Upper lobe of left lung (tissue), 4 donors: ENCODE results near the gene PREX1.

ENCODE experiments used
- EP300 ChIP-seq, 4 donors: sonication (generic); formaldehyde crosslinking; IDR thresholded peaks; one replicate each; pipeline ENCODE4 v1.5.1; 2017; ENCODE audit warnings: antibody characterized with exemption in 4 of 4, control low read depth in 2 of 4
- POLR2A ChIP-seq, 4 donors: fragments of 450-650 bp; IDR thresholded peaks; one replicate each; pipeline ENCODE4 v1.5.1; 2016 to 2017; ENCODE audit warnings: antibody characterized with exemption in 4 of 4, mild to moderate bottlenecking in 2 of 4
- POLR2AphosphoS5 ChIP-seq, 2 donors: sonication (generic); formaldehyde crosslinking; IDR thresholded peaks; one replicate each; pipeline ENCODE4 v1.5.1; 2017; ENCODE audit warnings: antibody characterized with exemption in 2 of 2

DNA sequence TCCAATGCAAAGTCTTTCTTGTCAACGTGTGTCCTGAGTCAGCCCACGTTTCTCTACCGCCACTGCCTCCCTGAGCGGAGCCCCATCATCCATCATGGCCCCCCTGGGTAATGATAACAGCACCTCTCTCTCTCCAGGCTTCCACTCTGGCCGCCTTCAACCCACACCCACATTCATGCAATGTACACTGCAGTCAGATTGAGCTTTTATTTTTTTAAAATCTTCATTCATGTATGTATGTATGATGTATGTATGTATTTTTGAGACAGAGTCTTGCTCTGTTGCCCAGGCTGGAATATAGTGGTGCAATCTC, 245.2 kb downstream of the PREX1 start:
- no peak for TF ChIP-seq POLR2A (IDR thresholded peaks at IDR 0.05)
- TF ChIP-seq POLR2AphosphoS5 (IDR thresholded peaks at IDR 0.05): no peak
- no peak for TF ChIP-seq EP300 (IDR thresholded peaks at IDR 0.05)
